Calu3 (cell line): ENCODE measurements around the gene C20orf173. TPM values are rescaled to one million over a fixed set of nuclear protein-coding genes. Genes with fewer than 3 reads are reported as not detected.
A peak's percentile ranks its signal among the peaks of the same experiment; 100 is the strongest.

ENCODE experiments used
- BruUV-seq: library from RNA; stranded (reverse); fragments of 400-500 nt; replicated peaks from 2 replicates; lab custom pipeline; 2021; lab: Mats Ljungman, UMichigan
- CTCF ChIA-PET: fragments of 300-600 bp; sonication (Branson Sonifier 250); formaldehyde crosslinking; loops from one replicate; lab custom pipeline; 2022; ENCODE audit warnings: antibody characterized with exemption; lab: Charles Lee
- DNase-seq: peaks from one replicate; pipeline ENCODE4 v3.0.0; 2022
- H3K27ac Mint-ChIP-seq: one replicate; pipeline ENCODE4 v1.8.0; 2022; ENCODE audit warnings: mixed read lengths; ENCODE audit not compliant: unreplicated experiment
- H3K27me3 Mint-ChIP-seq: one replicate; pipeline ENCODE4 v1.8.0; 2022; ENCODE audit warnings: mixed read lengths; ENCODE audit not compliant: unreplicated experiment
- H3K36me3 Mint-ChIP-seq: one replicate; pipeline ENCODE4 v1.8.0; 2022; ENCODE audit warnings: mild to moderate bottlenecking, moderate library complexity, mixed read lengths; ENCODE audit not compliant: insufficient read depth, unreplicated experiment
- H3K4me1 Mint-ChIP-seq: one replicate; pipeline ENCODE4 v1.8.0; 2022; ENCODE audit warnings: mild to moderate bottlenecking, low read depth, mixed read lengths; ENCODE audit not compliant: unreplicated experiment
- H3K4me3 Mint-ChIP-seq: one replicate; pipeline ENCODE4 v1.8.0; 2022; ENCODE audit warnings: mild to moderate bottlenecking, low read depth, moderate library complexity, mixed read lengths; ENCODE audit not compliant: unreplicated experiment
- H3K9me3 Mint-ChIP-seq: one replicate; pipeline ENCODE4 v1.8.0; 2022; ENCODE audit warnings: low read depth, mixed read lengths; ENCODE audit not compliant: unreplicated experiment
- intact Hi-C: fragments of 100-400 bp; cut with micrococcal nuclease; formaldehyde crosslinking; loops from one replicate; pipeline ENCODE4 v1.10.0; 2022; ENCODE audit not compliant: unreplicated experiment
- total RNA-seq: library from RNA; stranded (reverse); gene quantifications from 2 replicates; pipeline ENCODE4 v1.2.3, GENCODE V29; 2022
- TF ChIP-seq, protein P1 (sequence below): fragments of 200-600 bp; IDR thresholded peaks from one replicate; pipeline ENCODE4 v1.8.0; 2022; ENCODE audit warnings: antibody characterized with exemption; ENCODE audit not compliant: unreplicated experiment

The C20orf173 gene
- total RNA-seq, 1 experiment from 2014 or later, result not detected

DNA sequence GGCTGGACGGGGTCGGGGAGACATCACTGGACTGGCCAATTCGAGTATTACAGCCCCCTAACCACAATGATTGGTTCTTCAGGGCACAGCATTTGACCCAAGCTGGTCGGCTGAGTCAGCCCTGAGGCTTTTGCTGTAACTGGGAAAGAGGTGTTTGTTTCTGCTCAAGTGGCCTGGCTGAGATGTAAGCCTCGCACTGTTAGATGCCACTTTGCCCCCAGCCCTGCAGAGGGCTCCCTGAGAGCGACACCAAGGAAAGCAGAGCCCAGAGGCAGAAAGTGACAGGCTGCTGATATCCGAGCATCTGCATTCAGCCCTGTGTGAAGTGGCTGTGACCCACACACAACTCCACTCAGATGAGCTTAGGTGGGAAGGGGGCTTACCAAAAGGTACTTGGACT, 31.8 kb upstream of the C20orf173 start:
- intact Hi-C loops, result no loop called here
- TF ChIP-seq, protein P1, sequence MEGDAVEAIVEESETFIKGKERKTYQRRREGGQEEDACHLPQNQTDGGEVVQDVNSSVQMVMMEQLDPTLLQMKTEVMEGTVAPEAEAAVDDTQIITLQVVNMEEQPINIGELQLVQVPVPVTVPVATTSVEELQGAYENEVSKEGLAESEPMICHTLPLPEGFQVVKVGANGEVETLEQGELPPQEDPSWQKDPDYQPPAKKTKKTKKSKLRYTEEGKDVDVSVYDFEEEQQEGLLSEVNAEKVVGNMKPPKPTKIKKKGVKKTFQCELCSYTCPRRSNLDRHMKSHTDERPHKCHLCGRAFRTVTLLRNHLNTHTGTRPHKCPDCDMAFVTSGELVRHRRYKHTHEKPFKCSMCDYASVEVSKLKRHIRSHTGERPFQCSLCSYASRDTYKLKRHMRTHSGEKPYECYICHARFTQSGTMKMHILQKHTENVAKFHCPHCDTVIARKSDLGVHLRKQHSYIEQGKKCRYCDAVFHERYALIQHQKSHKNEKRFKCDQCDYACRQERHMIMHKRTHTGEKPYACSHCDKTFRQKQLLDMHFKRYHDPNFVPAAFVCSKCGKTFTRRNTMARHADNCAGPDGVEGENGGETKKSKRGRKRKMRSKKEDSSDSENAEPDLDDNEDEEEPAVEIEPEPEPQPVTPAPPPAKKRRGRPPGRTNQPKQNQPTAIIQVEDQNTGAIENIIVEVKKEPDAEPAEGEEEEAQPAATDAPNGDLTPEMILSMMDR, result no peak
- CTCF ChIA-PET, result interaction anchor here (0.8 kb wide), 1 partner anchor 57 kb away, joined by 3 read pairs; no protein-coding TSS in a partner anchor
- BruUV-seq, result no TSS peak
- peak; percentile 28 for DNase-seq
- H3K36me3 Mint-ChIP-seq, result peaks cover 46% of the 10 kb centered on the region
- no peaks in the 10 kb centered on the region for H3K27me3 Mint-ChIP-seq
- no peak overlapping the region for H3K27ac Mint-ChIP-seq
- H3K4me1 Mint-ChIP-seq, result no peaks in the 10 kb centered on the region
- H3K4me3 Mint-ChIP-seq, result no peak overlapping the region
- H3K9me3 Mint-ChIP-seq, result no peaks in the 10 kb centered on the region

DNA sequence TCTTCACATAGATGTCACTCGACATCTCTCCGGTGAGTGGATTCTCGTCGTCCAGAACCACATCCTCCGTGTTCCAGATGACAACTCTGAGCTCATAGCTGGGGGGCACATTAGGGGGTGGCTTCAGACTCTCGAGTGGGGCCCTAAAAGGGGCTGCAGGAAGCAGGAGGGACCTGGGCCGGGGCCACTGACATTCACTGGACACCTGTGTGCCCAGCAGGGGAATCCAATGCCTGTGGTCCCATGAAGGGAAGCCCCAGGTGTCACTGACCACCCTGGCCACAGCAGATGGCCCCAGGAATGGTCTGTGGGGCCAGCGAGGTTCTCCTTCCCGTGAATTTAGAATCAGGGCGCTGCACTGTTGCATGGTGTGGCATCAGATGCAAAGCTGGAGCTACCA, 31.1 kb upstream of the C20orf173 start:
- H3K4me3 Mint-ChIP-seq, result no peak overlapping the region
- no peak for DNase-seq
- BruUV-seq, result no TSS peak
- CTCF ChIA-PET, result interaction anchor here (0.8 kb wide), 1 partner anchor 58 kb away, joined by 3 read pairs; no protein-coding TSS in a partner anchor
- no peaks in the 10 kb centered on the region for H3K9me3 Mint-ChIP-seq
- H3K27me3 Mint-ChIP-seq, result no peaks in the 10 kb centered on the region
- TF ChIP-seq, protein P1, result no peak
- peaks cover 49% of the 10 kb centered on the region for H3K36me3 Mint-ChIP-seq
- no peak overlapping the region for H3K27ac Mint-ChIP-seq
- H3K4me1 Mint-ChIP-seq, result no peaks in the 10 kb centered on the region
- intact Hi-C loops, result no loop called here

DNA sequence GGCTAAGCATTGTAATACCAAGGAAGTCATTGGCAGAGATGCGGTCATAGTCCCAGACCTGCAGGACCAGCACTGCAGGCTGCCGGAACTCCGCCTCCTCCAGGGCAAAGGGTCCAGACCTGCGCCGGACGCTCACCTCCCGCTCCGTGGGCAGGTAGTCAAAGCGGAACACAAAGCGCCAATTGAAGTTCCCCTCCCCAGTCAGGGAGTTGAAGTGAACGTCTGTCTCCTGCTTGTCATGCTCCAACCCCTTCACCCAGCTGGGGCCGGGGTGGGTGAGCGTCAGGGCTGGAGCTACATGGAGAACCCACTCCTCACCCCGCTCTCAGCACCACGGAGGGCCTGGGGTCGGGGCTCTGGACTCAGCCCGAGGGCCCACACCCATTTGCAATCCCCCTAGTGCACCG, 30.7 kb upstream of the C20orf173 start:
- intact Hi-C loops, result no loop called here
- TF ChIP-seq, protein P1, result no peak

DNA sequence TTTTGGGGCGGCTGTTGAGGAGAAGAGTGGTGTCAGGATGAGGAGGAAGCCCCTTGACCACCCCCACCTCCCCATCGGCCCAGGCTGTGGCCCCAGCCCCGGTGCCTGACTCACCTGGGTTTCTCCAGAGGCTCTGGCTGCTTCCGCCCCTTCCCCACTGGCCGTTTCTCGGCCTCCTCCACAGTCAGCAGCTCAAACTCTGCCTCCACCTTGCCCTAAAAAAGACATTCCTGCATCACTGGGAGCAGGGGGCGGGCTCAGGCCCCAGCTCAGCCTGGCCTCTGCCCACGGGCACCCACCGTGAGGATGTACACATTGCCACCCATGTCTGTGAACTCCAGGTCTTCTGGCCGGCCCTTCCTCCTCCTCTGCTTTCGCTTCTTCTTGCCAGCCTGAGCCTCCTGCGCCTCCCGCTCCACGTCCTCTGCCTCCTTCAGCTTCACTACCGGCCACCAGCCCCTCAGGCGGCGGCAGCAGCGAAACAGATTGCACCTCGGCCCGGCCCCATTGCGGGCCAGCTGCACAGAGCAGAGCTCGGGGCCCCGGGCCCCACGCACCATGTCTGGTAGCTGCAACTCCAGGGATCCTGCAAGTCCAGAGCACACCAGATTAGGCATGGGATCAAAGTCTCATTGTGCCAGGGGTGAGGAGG, 29.7 kb upstream of the C20orf173 start:
- Mint-ChIP-seq H3K36me3 (peaks cover 61% of the 10 kb centered on the region), H3K27ac (peak overlapping the region; percentile 8), H3K9me3 (no peaks in the 10 kb centered on the region), H3K27me3 (no peaks in the 10 kb centered on the region), H3K4me1 (no peaks in the 10 kb centered on the region), H3K4me3 (no peak overlapping the region)
- TF ChIP-seq, protein P1, result no peak
- CTCF ChIA-PET, result interaction anchor here (0.6 kb wide), 1 partner anchor 463 kb away, joined by 5 read pairs; no protein-coding TSS in a partner anchor
- DNase-seq, result no peak
- intact Hi-C loops, result no loop called here
- TSS peak; percentile 74 for BruUV-seq

More for the DNA sequence above, 30.7 kb upstream of the C20orf173 start:
- DNase-seq, result no peak
- no TSS peak for BruUV-seq
- Mint-ChIP-seq H3K4me1 (no peaks in the 10 kb centered on the region), H3K9me3 (no peaks in the 10 kb centered on the region), H3K27ac (no peak overlapping the region), H3K27me3 (no peaks in the 10 kb centered on the region), H3K36me3 (peaks cover 53% of the 10 kb centered on the region), H3K4me3 (no peak overlapping the region)
- CTCF ChIA-PET, result interaction anchor here (0.6 kb wide), 1 partner anchor 47 kb away, joined by 3 read pairs; no protein-coding TSS in a partner anchor
